ENCODE results near the gene GSN.
A peak's percentile ranks its signal among the peaks of the same experiment; 100 is the strongest.

GRCh38 chr9:121252104-121252851 lies 15.7 kb upstream of the GSN start:
- TF ChIP-seq CTCF (IDR thresholded peaks at IDR 0.05; ENCODE audit: low read depth, low read length) (no peak), POLR2A (IDR thresholded peaks at IDR 0.05; ENCODE audit: extremely low read depth, insufficient read length) (peak; percentile 61), MAX (IDR thresholded peaks at IDR 0.05; ENCODE audit: low read depth, low read length) (peak; percentile 83)
